OCI-LY3 (cell line): Measurements from ENCODE around the gene ICE1.

Experiments
- CTCF ChIP-seq: fragments of 200-600, 300-600 bp; sonication (generic); IDR thresholded peaks from 2 replicates; pipeline ENCODE4 v1.5.1; 2014; ENCODE audit warnings: antibody characterized with exemption, low read length, low read depth
- EZH2phosphoT487 ChIP-seq: fragments of 200-600 bp; shearing (Covaris generic); IDR thresholded peaks from 2 replicates; pipeline ENCODE4 v1.6.1; 2018; ENCODE audit warnings: antibody characterized with exemption, mixed run types, low read depth

GRCh38 chr5:5385331-5385662, 37.2 kb upstream of the ICE1 start:
- TF ChIP-seq EZH2phosphoT487 (no peak), CTCF (no peak)
